DOHH2 (cell line): ENCODE results near the gene ANKRD23.

Experiments
- CTCF ChIP-seq: fragments of 200-600 bp; sonication (generic); IDR thresholded peaks from one replicate; pipeline ENCODE4 v1.5.1; 2014; ENCODE audit warnings: antibody characterized with exemption, mild to moderate bottlenecking, low read depth, low read length; ENCODE audit not compliant: poor library complexity, severe bottlenecking
- EZH2phosphoT487 ChIP-seq: fragments of 200-600 bp; sonication (generic); IDR thresholded peaks from 2 replicates; pipeline ENCODE4 v1.6.1; 2017; ENCODE audit warnings: borderline replicate concordance, mild to moderate bottlenecking, antibody characterized with exemption, low read length, moderate library complexity, mixed read lengths

GRCh38 chr2:96859681-96860064 lies 15.9 kb upstream of the ANKRD23 start:
- TF ChIP-seq CTCF (no peak), EZH2phosphoT487 (no peak)
